HEK293 (cell line): Measurements from ENCODE around the gene FBXO36.

ENCODE experiments used
- CTCF ChIA-PET: fragments of 350-600 bp; formaldehyde crosslinking; extraction: SDS; loops from one replicate; lab custom pipeline; 2021; ENCODE audit warnings: antibody characterized with exemption; lab: Yijun Ruan, JAX
- POLR2A ChIA-PET: fragments of 300-600 bp; formaldehyde crosslinking; extraction: SDS; loops from one replicate; lab custom pipeline; 2020; ENCODE audit warnings: antibody characterized with exemption, inconsistent platforms; lab: Yijun Ruan, JAX
- H3K27ac ChIP-seq: fragments of 200-500 bp; sonication (Bioruptor generic); 2 replicates; pipeline ENCODE4 v1.5.1; 2014; ENCODE audit warnings: low read depth, low read length, control low read depth, inconsistent platforms; ENCODE audit errors: extremely low read depth
- H3K36me3 ChIP-seq, 2 experiments: fragments of 200-500 bp in 1 of 2; sonication (Bioruptor generic) in 1 of 2; 1 replicate in 1 of 2; 2 replicates in 1 of 2; pipeline ENCODE4 v1.5.1; 2014 to 2017; ENCODE audit warnings: inconsistent platforms in 2 of 2, low read length in 2 of 2; ENCODE audit not compliant: control insufficient read depth in 2 of 2, insufficient read depth in 1 of 2
- H3K4me1 ChIP-seq: fragments of 200-500 bp; sonication (Bioruptor generic); 2 replicates; pipeline ENCODE4 v1.5.1; 2014; ENCODE audit warnings: mild to moderate bottlenecking, low read length, inconsistent platforms; ENCODE audit not compliant: control insufficient read depth, insufficient read depth
- H3K4me3 ChIP-seq: 2 replicates; pipeline ENCODE4 v1.5.1; 2011; ENCODE audit warnings: low read depth, mild to moderate bottlenecking, control low read depth, low read length, moderate library complexity
- H3K9me3 ChIP-seq: fragments of 200-500 bp; sonication (Bioruptor generic); 2 replicates; pipeline ENCODE4 v1.5.1; 2014; ENCODE audit warnings: low read depth, low read length, inconsistent platforms; ENCODE audit not compliant: control insufficient read depth, insufficient read depth
- BCL11A ChIP-seq: fragments of 450-650 bp; formaldehyde crosslinking; IDR thresholded peaks from 2 replicates; pipeline ENCODE4 v1.5.1; 2016; ENCODE audit warnings: low read depth, missing biosample characterization, missing genetic modification characterization
- BCL11B ChIP-seq: fragments of 450-650 bp; formaldehyde crosslinking; IDR thresholded peaks from 2 replicates; pipeline ENCODE4 v1.5.1; 2016; ENCODE audit warnings: low read depth, missing biosample characterization, missing genetic modification characterization
- CTCF ChIP-seq: fragments of 450-650 bp; formaldehyde crosslinking; IDR thresholded peaks from 2 replicates; pipeline ENCODE4 v1.5.1; 2016; ENCODE audit warnings: missing biosample characterization, missing genetic modification characterization
- ELK4 ChIP-seq: IDR thresholded peaks from 2 replicates; pipeline ENCODE4 v1.6.1; 2011; ENCODE audit warnings: mild to moderate bottlenecking, low read depth, low read length, borderline replicate concordance
- ZNF10 ChIP-seq: fragments of 450-650 bp; formaldehyde crosslinking; IDR thresholded peaks from 2 replicates; pipeline ENCODE4 v1.5.1; 2017; ENCODE audit warnings: missing biosample characterization, missing genetic modification characterization
- ZNF214 ChIP-seq: fragments of 450-650 bp; formaldehyde crosslinking; IDR thresholded peaks from 2 replicates; pipeline ENCODE4 v1.5.1; 2017; ENCODE audit warnings: missing biosample characterization, mild to moderate bottlenecking, missing genetic modification characterization, borderline replicate concordance
- ZNF223 ChIP-seq: fragments of 450-650 bp; formaldehyde crosslinking; IDR thresholded peaks from 2 replicates; pipeline ENCODE4 v1.5.1; 2016; ENCODE audit warnings: missing biosample characterization, missing genetic modification characterization
- ZNF274 ChIP-seq, 2 experiments: fragments of 200-500 bp in 1 of 2; fragments of 450-650 bp in 1 of 2; sonication (Bioruptor generic) in 1 of 2; formaldehyde crosslinking in 1 of 2; IDR thresholded peaks; 2 replicates each; pipeline versions ENCODE4 v1.5.1 to v1.6.1; 2014 to 2016; ENCODE audit warnings: borderline replicate concordance in 1 of 2, inconsistent platforms in 1 of 2, low read length in 1 of 2, missing biosample characterization in 1 of 2, missing genetic modification characterization in 1 of 2
- ZNF302 ChIP-seq: fragments of 450-650 bp; formaldehyde crosslinking; IDR thresholded peaks from 2 replicates; pipeline ENCODE4 v1.5.1; 2016; ENCODE audit warnings: missing biosample characterization, missing genetic modification characterization, low read depth
- ZNF311 ChIP-seq: fragments of 450-650 bp; formaldehyde crosslinking; IDR thresholded peaks from 2 replicates; pipeline ENCODE4 v1.5.1; 2017; ENCODE audit warnings: missing biosample characterization, missing genetic modification characterization, borderline replicate concordance
- ZNF335 ChIP-seq: fragments of 450-650 bp; formaldehyde crosslinking; conservative IDR thresholded peaks from 2 replicates; pipeline ENCODE4 v1.5.1; 2016; ENCODE audit warnings: missing biosample characterization, missing genetic modification characterization
- ZNF366 ChIP-seq: fragments of 450-650 bp; formaldehyde crosslinking; conservative IDR thresholded peaks from 2 replicates; pipeline ENCODE4 v1.5.1; 2016; ENCODE audit warnings: missing biosample characterization, missing genetic modification characterization
- ZNF391 ChIP-seq: fragments of 450-650 bp; formaldehyde crosslinking; IDR thresholded peaks from 2 replicates; pipeline ENCODE4 v1.5.1; 2016; ENCODE audit warnings: low read depth, missing biosample characterization, missing genetic modification characterization, borderline replicate concordance
- ZNF398 ChIP-seq: fragments of 450-650 bp; formaldehyde crosslinking; IDR thresholded peaks from 2 replicates; pipeline ENCODE4 v1.5.1; 2017; ENCODE audit warnings: missing biosample characterization, missing genetic modification characterization
- ZNF629 ChIP-seq: fragments of 450-650 bp; formaldehyde crosslinking; IDR thresholded peaks from 2 replicates; pipeline ENCODE4 v1.5.1; 2017; ENCODE audit warnings: missing biosample characterization, missing genetic modification characterization
- ZNF791 ChIP-seq: fragments of 450-650 bp; formaldehyde crosslinking; IDR thresholded peaks from 2 replicates; pipeline ENCODE4 v1.5.1; 2016; ENCODE audit warnings: missing biosample characterization, missing genetic modification characterization
- TF ChIP-seq, protein P1 (sequence below): fragments of 450-650 bp; formaldehyde crosslinking; IDR thresholded peaks from 2 replicates; pipeline ENCODE4 v1.5.1; 2016; ENCODE audit warnings: missing biosample characterization, missing genetic modification characterization
- TF ChIP-seq, protein P2 (sequence below): fragments of 450-650 bp; formaldehyde crosslinking; IDR thresholded peaks from 2 replicates; pipeline ENCODE4 v1.5.1; 2016; ENCODE audit warnings: missing biosample characterization, missing genetic modification characterization
- TF ChIP-seq, protein P3 (sequence below): fragments of 450-650 bp; formaldehyde crosslinking; IDR thresholded peaks from 2 replicates; pipeline ENCODE4 v1.5.0; 2017; ENCODE audit warnings: missing biosample characterization, missing genetic modification characterization, borderline replicate concordance

The FBXO36 gene

DNA sequence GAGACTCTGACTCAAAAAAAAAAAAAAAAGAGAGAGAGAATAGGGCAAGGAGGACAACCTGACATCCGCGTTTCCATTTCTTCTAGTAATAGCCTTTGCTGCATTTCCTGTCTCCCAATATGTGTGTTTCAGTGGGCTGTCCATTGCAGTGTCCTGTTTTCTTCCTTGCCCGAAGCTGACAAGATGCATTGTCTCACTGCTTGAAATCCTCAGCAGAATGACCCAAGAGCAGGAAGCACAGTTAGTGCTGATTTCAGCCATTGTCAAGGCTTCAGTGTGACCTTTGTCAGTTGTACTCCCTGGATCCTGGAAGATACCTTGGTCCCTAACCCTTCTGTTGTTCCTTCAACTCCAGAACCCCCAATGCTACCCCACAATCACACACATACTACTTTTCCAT, 75.3 kb downstream of the FBXO36 start:
- no peak for TF ChIP-seq ZNF398 (tag by site-specific recombination)
- TF ChIP-seq, protein P1, sequence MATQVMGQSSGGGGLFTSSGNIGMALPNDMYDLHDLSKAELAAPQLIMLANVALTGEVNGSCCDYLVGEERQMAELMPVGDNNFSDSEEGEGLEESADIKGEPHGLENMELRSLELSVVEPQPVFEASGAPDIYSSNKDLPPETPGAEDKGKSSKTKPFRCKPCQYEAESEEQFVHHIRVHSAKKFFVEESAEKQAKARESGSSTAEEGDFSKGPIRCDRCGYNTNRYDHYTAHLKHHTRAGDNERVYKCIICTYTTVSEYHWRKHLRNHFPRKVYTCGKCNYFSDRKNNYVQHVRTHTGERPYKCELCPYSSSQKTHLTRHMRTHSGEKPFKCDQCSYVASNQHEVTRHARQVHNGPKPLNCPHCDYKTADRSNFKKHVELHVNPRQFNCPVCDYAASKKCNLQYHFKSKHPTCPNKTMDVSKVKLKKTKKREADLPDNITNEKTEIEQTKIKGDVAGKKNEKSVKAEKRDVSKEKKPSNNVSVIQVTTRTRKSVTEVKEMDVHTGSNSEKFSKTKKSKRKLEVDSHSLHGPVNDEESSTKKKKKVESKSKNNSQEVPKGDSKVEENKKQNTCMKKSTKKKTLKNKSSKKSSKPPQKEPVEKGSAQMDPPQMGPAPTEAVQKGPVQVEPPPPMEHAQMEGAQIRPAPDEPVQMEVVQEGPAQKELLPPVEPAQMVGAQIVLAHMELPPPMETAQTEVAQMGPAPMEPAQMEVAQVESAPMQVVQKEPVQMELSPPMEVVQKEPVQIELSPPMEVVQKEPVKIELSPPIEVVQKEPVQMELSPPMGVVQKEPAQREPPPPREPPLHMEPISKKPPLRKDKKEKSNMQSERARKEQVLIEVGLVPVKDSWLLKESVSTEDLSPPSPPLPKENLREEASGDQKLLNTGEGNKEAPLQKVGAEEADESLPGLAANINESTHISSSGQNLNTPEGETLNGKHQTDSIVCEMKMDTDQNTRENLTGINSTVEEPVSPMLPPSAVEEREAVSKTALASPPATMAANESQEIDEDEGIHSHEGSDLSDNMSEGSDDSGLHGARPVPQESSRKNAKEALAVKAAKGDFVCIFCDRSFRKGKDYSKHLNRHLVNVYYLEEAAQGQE (tag by site-specific recombination): no peak
- TF ChIP-seq ZNF366 (tag by site-specific recombination): no peak
- no peak for TF ChIP-seq ZNF223
- TF ChIP-seq ELK4: no peak
- no peak for TF ChIP-seq ZNF214
- TF ChIP-seq, protein P2, sequence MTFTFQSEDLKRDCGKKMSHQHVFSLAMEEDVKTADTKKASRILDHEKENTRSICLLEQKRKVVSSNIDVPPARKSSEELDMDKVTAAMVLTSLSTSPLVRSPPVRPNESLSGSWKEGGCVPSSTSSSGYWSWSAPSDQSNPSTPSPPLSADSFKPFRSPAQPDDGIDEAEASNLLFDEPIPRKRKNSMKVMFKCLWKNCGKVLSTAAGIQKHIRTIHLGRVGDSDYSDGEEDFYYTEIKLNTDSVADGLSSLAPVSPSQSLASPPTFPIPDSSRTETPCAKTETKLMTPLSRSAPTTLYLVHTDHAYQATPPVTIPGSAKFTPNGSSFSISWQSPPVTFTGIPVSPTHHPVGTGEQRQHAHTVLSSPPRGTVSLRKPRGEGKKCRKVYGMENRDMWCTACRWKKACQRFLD: no peak
- no peak for TF ChIP-seq ZNF335 (tag by site-specific recombination)
- TF ChIP-seq ZNF311: no peak
- TF ChIP-seq ZNF791 (tag by site-specific recombination): no peak
- no peak for TF ChIP-seq ZNF629
- TF ChIP-seq BCL11A (tag by site-specific recombination): no peak
- no peak for TF ChIP-seq ZNF391 (tag by site-specific recombination)
- TF ChIP-seq, protein P3, sequence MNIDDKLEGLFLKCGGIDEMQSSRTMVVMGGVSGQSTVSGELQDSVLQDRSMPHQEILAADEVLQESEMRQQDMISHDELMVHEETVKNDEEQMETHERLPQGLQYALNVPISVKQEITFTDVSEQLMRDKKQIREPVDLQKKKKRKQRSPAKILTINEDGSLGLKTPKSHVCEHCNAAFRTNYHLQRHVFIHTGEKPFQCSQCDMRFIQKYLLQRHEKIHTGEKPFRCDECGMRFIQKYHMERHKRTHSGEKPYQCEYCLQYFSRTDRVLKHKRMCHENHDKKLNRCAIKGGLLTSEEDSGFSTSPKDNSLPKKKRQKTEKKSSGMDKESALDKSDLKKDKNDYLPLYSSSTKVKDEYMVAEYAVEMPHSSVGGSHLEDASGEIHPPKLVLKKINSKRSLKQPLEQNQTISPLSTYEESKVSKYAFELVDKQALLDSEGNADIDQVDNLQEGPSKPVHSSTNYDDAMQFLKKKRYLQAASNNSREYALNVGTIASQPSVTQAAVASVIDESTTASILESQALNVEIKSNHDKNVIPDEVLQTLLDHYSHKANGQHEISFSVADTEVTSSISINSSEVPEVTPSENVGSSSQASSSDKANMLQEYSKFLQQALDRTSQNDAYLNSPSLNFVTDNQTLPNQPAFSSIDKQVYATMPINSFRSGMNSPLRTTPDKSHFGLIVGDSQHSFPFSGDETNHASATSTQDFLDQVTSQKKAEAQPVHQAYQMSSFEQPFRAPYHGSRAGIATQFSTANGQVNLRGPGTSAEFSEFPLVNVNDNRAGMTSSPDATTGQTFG (tag by site-specific recombination): no peak
- TF ChIP-seq CTCF: no peak
- no peak for TF ChIP-seq ZNF10 (tag by site-specific recombination)
- no peak for TF ChIP-seq ZNF274 (IDR thresholded peaks at IDR 0.05; ENCODE audit: low read length)
- no peak for TF ChIP-seq ZNF274 (tag by site-specific recombination; IDR thresholded peaks at IDR 0.05; ENCODE audit: borderline replicate concordance)
- no peak for TF ChIP-seq ZNF302
- no peak for TF ChIP-seq BCL11B
- H3K9me3 ChIP-seq: no peaks in the 10 kb centered on the region
- CTCF ChIA-PET: no interaction called here
- H3K4me3 ChIP-seq: no peak overlapping the region
- POLR2A ChIA-PET: no interaction called here
- no peaks in the 10 kb centered on the region for H3K36me3 ChIP-seq
- no peak overlapping the region for H3K27ac ChIP-seq
- H3K4me1 ChIP-seq: no peaks in the 10 kb centered on the region
